GM12878 (cell line): Measurements from ENCODE around the gene ADGRE1. TPM values are rescaled to one million over a fixed set of nuclear protein-coding genes. Genes with fewer than 3 reads are reported as not detected.

ENCODE experiments used
- ATAC-seq: fragments of 200-7000 bp; cut with Tn5 transposase; 3 replicates; pipeline ENCODE4 v1.9.1; 2020; ENCODE audit warnings: mild to moderate bottlenecking, moderate library complexity
- BruUV-seq: library from RNA; stranded (reverse); fragments of 400-500 nt; replicated peaks from 2 replicates; lab custom pipeline; 2021; lab: Mats Ljungman, UMichigan
- CTCF ChIA-PET: fragments of 300-600 bp; sonication (Branson Sonifier 250); formaldehyde crosslinking; extraction: SDS; loops from one replicate; lab custom pipeline; 2021; ENCODE audit warnings: inconsistent platforms; lab: Yijun Ruan, JAX
- POLR2A ChIA-PET: fragments of 350-600 bp; formaldehyde crosslinking; extraction: SDS; loops from one replicate; lab custom pipeline; 2021; ENCODE audit warnings: inconsistent platforms; lab: Charles Lee
- RAD21 ChIA-PET: fragments of 300-600 bp; sonication (Branson Sonifier 250); formaldehyde crosslinking; loops from one replicate; lab custom pipeline; 2023; ENCODE audit warnings: antibody characterized with exemption; ENCODE audit not compliant: unreplicated experiment; lab: Charles Lee
- SMC1A ChIA-PET: fragments of 300-600 bp; sonication (Branson Sonifier 250); formaldehyde crosslinking; loops from one replicate; lab custom pipeline; 2023; ENCODE audit not compliant: unreplicated experiment, uncharacterized antibody; lab: Charles Lee
- DNase-seq: peaks from one replicate; pipeline ENCODE4 v3.0.0-alpha.2; 2011; ENCODE audit warnings: low read depth, low spot score
- FAIRE-seq: peaks from 3 replicates; lab custom pipeline; 2011; peaks lifted over from hg19 to GRCh38; lab: Jason Lieb, UNC
- H2AFZ ChIP-seq: 2 replicates; pipeline ENCODE4 v1.6.0; 2011; ENCODE audit warnings: low read depth, low read length, control low read depth; ENCODE audit not compliant: control insufficient read depth
- H3K27ac ChIP-seq: 2 replicates; pipeline ENCODE4 v1.5.1; 2011; ENCODE audit warnings: control low read depth; ENCODE audit not compliant: control insufficient read depth, insufficient read depth
- H3K27me3 ChIP-seq, 2 experiments: replicated peaks in 1 of 2; 2 replicates each; pipeline versions ENCODE4 v1.6.0 to v1.6.1; 2011; ENCODE audit warnings: low read length in 1 of 2; ENCODE audit not compliant: control insufficient read depth in 2 of 2, insufficient read depth in 2 of 2
- H3K36me3 ChIP-seq, 2 experiments: 2 replicates each; pipeline ENCODE4 v1.5.1; 2011; ENCODE audit warnings: low read length in 1 of 2; ENCODE audit not compliant: control insufficient read depth in 2 of 2, insufficient read depth in 2 of 2
- H3K4me1 ChIP-seq: 2 replicates; pipeline ENCODE4 v1.6.1; 2011; ENCODE audit warnings: mild to moderate bottlenecking, low read length, moderate library complexity, mixed read lengths; ENCODE audit not compliant: control insufficient read depth, insufficient read depth
- H3K4me2 ChIP-seq: 2 replicates; pipeline ENCODE4 v1.6.0; 2011; ENCODE audit warnings: control low read depth; ENCODE audit not compliant: control insufficient read depth, insufficient read depth
- H3K4me3 ChIP-seq: fragments of 200-600 bp; sonication (generic); 2 replicates; pipeline ENCODE4 v1.5.1; 2016
- H3K79me2 ChIP-seq: 2 replicates; pipeline ENCODE4 v1.6.0; 2011; ENCODE audit warnings: low read length; ENCODE audit not compliant: control insufficient read depth, insufficient read depth
- H3K9ac ChIP-seq: 2 replicates; pipeline ENCODE4 v1.8.0; 2011; ENCODE audit warnings: low read length, control low read depth, mixed read lengths; ENCODE audit not compliant: control insufficient read depth, insufficient read depth
- H3K9me3 ChIP-seq: replicated peaks from 3 replicates; pipeline ENCODE4 v1.5.1; 2011; ENCODE audit warnings: mild to moderate bottlenecking, low read length; ENCODE audit not compliant: control insufficient read depth, insufficient read depth
- H4K20me1 ChIP-seq: 2 replicates; pipeline ENCODE4 v1.6.0; 2011; ENCODE audit not compliant: control insufficient read depth, insufficient read depth
- ATF7 ChIP-seq: fragments of 450-650 bp; IDR thresholded peaks from 2 replicates; pipeline ENCODE4 v1.6.1; 2016; ENCODE audit warnings: low read depth, mild to moderate bottlenecking
- BHLHE40 ChIP-seq, 2 experiments: fragments of 450-650 bp in 1 of 2; IDR thresholded peaks; 2 replicates each; pipeline ENCODE4 v1.6.1; 2011 to 2017; ENCODE audit warnings: low read depth in 2 of 2, borderline replicate concordance in 1 of 2, improper control_type of control experiment in 1 of 2, low read length in 1 of 2, mild to moderate bottlenecking in 1 of 2
- CHD1 ChIP-seq: IDR thresholded peaks from 2 replicates; pipeline ENCODE4 v1.6.1; 2012; ENCODE audit warnings: low read depth, low read length, improper control_type of control experiment
- CHD4 ChIP-seq: fragments of 200-600 bp; sonication (generic); IDR thresholded peaks from 2 replicates; pipeline ENCODE4 v1.6.1; 2016; ENCODE audit warnings: mild to moderate bottlenecking
- IKZF1 ChIP-seq: fragments of 450-650 bp; conservative IDR thresholded peaks from 2 replicates; pipeline ENCODE4 v1.6.1; 2017; ENCODE audit warnings: antibody characterized with exemption, mild to moderate bottlenecking
- JUND ChIP-seq: IDR thresholded peaks from 2 replicates; pipeline ENCODE4 v1.6.1; 2012; ENCODE audit warnings: low read depth, mild to moderate bottlenecking, low read length, improper control_type of control experiment, moderate library complexity
- KAT2A ChIP-seq: conservative IDR thresholded peaks from 2 replicates; pipeline ENCODE4 v1.6.1; 2011; ENCODE audit warnings: low read depth, low read length; ENCODE audit not compliant: control insufficient read depth
- NBN ChIP-seq: fragments of 450-650 bp; IDR thresholded peaks from 2 replicates; pipeline ENCODE4 v1.6.1; 2016
- NR2C1 ChIP-seq: fragments of 450-650 bp; IDR thresholded peaks from 2 replicates; pipeline ENCODE4 v1.6.1; 2017; ENCODE audit warnings: antibody characterized with exemption, mild to moderate bottlenecking, moderate library complexity
- NRF1 ChIP-seq: conservative IDR thresholded peaks from 2 replicates; pipeline ENCODE4 v1.6.1; 2011; ENCODE audit warnings: mild to moderate bottlenecking, low read depth, low read length, improper control_type of control experiment
- RB1 ChIP-seq: fragments of 450-650 bp; formaldehyde crosslinking; IDR thresholded peaks from 2 replicates; pipeline ENCODE4 v1.6.1; 2017; ENCODE audit warnings: mild to moderate bottlenecking, borderline replicate concordance
- SIN3A ChIP-seq: IDR thresholded peaks from 2 replicates; pipeline ENCODE4 v1.6.1; 2012; ENCODE audit warnings: low read depth, low read length, improper control_type of control experiment
- SMARCA5 ChIP-seq: fragments of 450-650 bp; IDR thresholded peaks from 2 replicates; pipeline ENCODE4 v1.6.1; 2017; ENCODE audit warnings: mild to moderate bottlenecking
- SPI1 ChIP-seq: IDR thresholded peaks from 2 replicates; pipeline ENCODE4 v1.6.1; 2011; ENCODE audit warnings: low read depth, mild to moderate bottlenecking, low read length, moderate library complexity, borderline replicate concordance; ENCODE audit not compliant: insufficient read depth
- SREBF1 ChIP-seq: IDR thresholded peaks from 2 replicates; pipeline ENCODE4 v1.6.1; 2012; ENCODE audit warnings: mild to moderate bottlenecking, low read length
- TAF1 ChIP-seq: IDR thresholded peaks from 2 replicates; pipeline ENCODE4 v1.6.1; 2011; ENCODE audit warnings: mild to moderate bottlenecking, low read depth, low read length, borderline replicate concordance
- TCF12 ChIP-seq: IDR thresholded peaks from 2 replicates; pipeline ENCODE4 v1.6.1; 2011; ENCODE audit warnings: low read depth, mild to moderate bottlenecking, low read length
- WGBS: methylation state at CpG from one replicate; pipeline ENCODE4 v1.1.6; 2016; ENCODE audit warnings: low lambda C conversion rate; ENCODE audit not compliant: insufficient replicate concordance, insufficient coverage; ENCODE audit errors: missing lambda C conversion rate; 5-methylcytosine and 5-hydroxymethylcytosine counted together
- in situ Hi-C: fragments of 300-500 bp; cut with MboI; formaldehyde crosslinking; loops from 9 replicates; pipeline ENCODE4 v1.14.3; 2018; ENCODE audit warnings: mixed read lengths
- intact Hi-C: fragments of 100-400 bp; cut with micrococcal nuclease; formaldehyde crosslinking; loops from one replicate; pipeline ENCODE4 v1.14.2; 2022; ENCODE audit not compliant: unreplicated experiment
- polyA plus RNA-seq, 11 experiments: library from polyadenylated mRNA; depleted of rRNA in 4 of 11; unstranded in 6 of 11; stranded (reverse) in 5 of 11; fragments of >200 nt; fragmentation: Nextera tagmentation in 4 of 11; fragmentation: Illumina TruSeq in 1 of 11; extraction: Ambion mirVana in 4 of 11; extraction: Trizol in 1 of 11; gene quantifications; 1 replicate in 1 of 11; 2 replicates in 10 of 11; pipeline versions ENCODE4 v1.2.1 to v1.2.3, GENCODE V29; 2011 to 2016; ENCODE audit warnings: inconsistent platforms in 2 of 11, missing spikeins in 2 of 11, low read depth in 1 of 11
- total RNA-seq, 4 experiments: library from RNA; depleted of rRNA in 3 of 4; stranded (reverse); fragments of >200 nt in 3 of 4; fragmentation: Illumina TruSeq in 1 of 4; extraction: Trizol in 1 of 4; gene quantifications; 2 replicates each; pipeline versions ENCODE4 v1.2.1 to v1.2.3, GENCODE V29; 2013 to 2021
- TF ChIP-seq, protein P1 (sequence below): fragments of 150-350 bp; IDR thresholded peaks from 2 replicates; pipeline ENCODE4 v1.6.1; 2016; ENCODE audit warnings: low read depth, low read length
- TF ChIP-seq, protein P2 (sequence below): fragments of 450-650 bp; IDR thresholded peaks from 2 replicates; pipeline ENCODE4 v1.6.1; 2014; ENCODE audit warnings: mild to moderate bottlenecking

ADGRE1 gene
- total and polyA plus RNA-seq, 10 of the 15 experiments (the other 5 are each of a cell fraction or from before 2014, with no cell fraction given) = 7.9 to 35.7 (median 9.9) TPM

DNA sequence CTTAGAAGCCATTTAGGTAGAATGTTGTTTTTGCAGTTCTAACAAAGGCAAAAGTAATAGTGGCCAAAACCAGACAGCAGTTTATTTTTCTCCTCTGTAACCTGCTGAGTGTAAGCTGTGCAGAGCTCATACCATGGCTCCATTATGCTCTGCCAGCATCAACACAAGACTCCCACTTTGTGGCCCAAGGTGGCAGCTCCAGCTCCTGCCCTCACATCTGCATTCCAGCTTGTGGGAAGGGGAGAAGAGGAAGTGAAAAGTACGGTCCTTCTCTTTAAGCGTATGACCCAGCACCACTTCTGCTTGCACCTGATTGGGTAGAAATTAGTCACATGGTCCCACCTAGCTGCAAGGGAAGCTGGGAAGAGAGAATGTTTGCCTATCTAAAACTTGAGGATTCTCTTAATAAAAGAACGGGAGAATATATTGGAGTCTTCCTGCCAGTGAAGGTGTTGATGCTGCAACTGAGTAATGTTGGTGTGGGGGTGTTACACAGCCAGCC is 19.2 kb downstream of the ADGRE1 start:
- H3K79me2 ChIP-seq = no peaks in the 10 kb centered on the region
- H4K20me1 ChIP-seq = no peaks in the 10 kb centered on the region
- in situ Hi-C loops = no loop called here
- intact Hi-C loops = no loop called here
- no peaks in the 10 kb centered on the region for H3K27me3 ChIP-seq
- no peak for TF ChIP-seq JUND
- no peak for TF ChIP-seq SREBF1
- TF ChIP-seq SIN3A = no peak
- no peak for TF ChIP-seq SMARCA5
- TF ChIP-seq, protein P1, sequence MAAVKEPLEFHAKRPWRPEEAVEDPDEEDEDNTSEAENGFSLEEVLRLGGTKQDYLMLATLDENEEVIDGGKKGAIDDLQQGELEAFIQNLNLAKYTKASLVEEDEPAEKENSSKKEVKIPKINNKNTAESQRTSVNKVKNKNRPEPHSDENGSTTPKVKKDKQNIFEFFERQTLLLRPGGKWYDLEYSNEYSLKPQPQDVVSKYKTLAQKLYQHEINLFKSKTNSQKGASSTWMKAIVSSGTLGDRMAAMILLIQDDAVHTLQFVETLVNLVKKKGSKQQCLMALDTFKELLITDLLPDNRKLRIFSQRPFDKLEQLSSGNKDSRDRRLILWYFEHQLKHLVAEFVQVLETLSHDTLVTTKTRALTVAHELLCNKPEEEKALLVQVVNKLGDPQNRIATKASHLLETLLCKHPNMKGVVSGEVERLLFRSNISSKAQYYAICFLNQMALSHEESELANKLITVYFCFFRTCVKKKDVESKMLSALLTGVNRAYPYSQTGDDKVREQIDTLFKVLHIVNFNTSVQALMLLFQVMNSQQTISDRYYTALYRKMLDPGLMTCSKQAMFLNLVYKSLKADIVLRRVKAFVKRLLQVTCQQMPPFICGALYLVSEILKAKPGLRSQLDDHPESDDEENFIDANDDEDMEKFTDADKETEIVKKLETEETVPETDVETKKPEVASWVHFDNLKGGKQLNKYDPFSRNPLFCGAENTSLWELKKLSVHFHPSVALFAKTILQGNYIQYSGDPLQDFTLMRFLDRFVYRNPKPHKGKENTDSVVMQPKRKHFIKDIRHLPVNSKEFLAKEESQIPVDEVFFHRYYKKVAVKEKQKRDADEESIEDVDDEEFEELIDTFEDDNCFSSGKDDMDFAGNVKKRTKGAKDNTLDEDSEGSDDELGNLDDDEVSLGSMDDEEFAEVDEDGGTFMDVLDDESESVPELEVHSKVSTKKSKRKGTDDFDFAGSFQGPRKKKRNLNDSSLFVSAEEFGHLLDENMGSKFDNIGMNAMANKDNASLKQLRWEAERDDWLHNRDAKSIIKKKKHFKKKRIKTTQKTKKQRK = no peak
- no peak for TF ChIP-seq TCF12
- TF ChIP-seq, protein P2, sequence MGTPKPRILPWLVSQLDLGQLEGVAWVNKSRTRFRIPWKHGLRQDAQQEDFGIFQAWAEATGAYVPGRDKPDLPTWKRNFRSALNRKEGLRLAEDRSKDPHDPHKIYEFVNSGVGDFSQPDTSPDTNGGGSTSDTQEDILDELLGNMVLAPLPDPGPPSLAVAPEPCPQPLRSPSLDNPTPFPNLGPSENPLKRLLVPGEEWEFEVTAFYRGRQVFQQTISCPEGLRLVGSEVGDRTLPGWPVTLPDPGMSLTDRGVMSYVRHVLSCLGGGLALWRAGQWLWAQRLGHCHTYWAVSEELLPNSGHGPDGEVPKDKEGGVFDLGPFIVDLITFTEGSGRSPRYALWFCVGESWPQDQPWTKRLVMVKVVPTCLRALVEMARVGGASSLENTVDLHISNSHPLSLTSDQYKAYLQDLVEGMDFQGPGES = no peak
- TF ChIP-seq ATF7 = no peak
- no peak for TF ChIP-seq CHD1
- TF ChIP-seq IKZF1 = no peak
- no peak for TF ChIP-seq NRF1
- no peak for TF ChIP-seq CHD4
- no peak for TF ChIP-seq RB1
- no peak for TF ChIP-seq NBN
- no peak for TF ChIP-seq TAF1
- no peak for TF ChIP-seq BHLHE40 (IDR thresholded peaks at IDR 0.05; ENCODE audit: borderline replicate concordance in 1 of 2, low read depth in 2 of 2, low read length in 1 of 2)
- no peak for TF ChIP-seq KAT2A
- no peak for TF ChIP-seq NR2C1
- TF ChIP-seq SPI1 = no peak
- FAIRE-seq (no peak), DNase-seq (no peak), ATAC-seq (no peak)
- peaks cover 5% of the 10 kb centered on the region; the same call in 2 of the 3 replicates for H3K9me3 ChIP-seq
- no peaks in the 10 kb centered on the region for H3K36me3 ChIP-seq
- ChIA-PET CTCF (interaction anchor here (0.7 to 1.0 kb wide), 2 partner anchors 17 to 816 kb away, joined by 3 read pairs; no protein-coding TSS in a partner anchor), RAD21 (no interaction called here), SMC1A (no interaction called here), POLR2A (interaction anchor here (0.6 kb wide), 1 partner anchor 635 kb away, joined by 4 read pairs; no protein-coding TSS in a partner anchor)
- no peak overlapping the region for H2AFZ ChIP-seq
- no peak overlapping the region for H3K27ac ChIP-seq
- H3K4me3 ChIP-seq = no peak overlapping the region
- H3K4me2 ChIP-seq = no peak overlapping the region
- no peaks in the 10 kb centered on the region for H3K4me1 ChIP-seq
- BruUV-seq = no TSS peak
- WGBS = 89% methylated on average over 3 of the region's 3 CpGs
- H3K9ac ChIP-seq = no peak overlapping the region
